GM12873 (cell line): ENCODE measurements around the gene PEX26.

ENCODE experiments used
- TF ChIP-seq, protein P1 (sequence below): IDR thresholded peaks from 2 replicates; pipeline ENCODE4 v1.5.1; 2012; ENCODE audit warnings: low read depth, mild to moderate bottlenecking, moderate library complexity, low read length, control low read depth; ENCODE audit not compliant: insufficient read depth; ENCODE audit errors: missing control alignments

The PEX26 gene

DNA sequence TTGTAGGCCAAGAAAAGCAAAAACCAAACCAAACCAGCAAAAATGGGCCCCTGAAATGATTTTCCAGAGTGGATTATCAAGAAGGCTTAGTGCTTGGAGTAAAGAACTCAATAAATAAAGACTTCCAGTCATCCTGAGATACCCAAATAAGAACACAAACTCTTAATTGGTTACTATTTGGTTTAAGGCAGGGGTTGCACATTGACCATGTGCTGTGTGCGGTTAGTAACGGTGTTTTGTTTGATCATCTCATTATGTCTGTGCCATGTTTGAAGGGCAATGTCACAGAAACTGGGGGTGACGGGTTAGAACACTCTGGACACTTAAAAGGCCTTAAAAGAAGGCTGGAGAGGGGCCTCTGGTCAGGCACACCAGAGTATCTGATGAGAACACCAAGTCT lies 43.7 kb upstream of the PEX26 start:
- TF ChIP-seq, protein P1, sequence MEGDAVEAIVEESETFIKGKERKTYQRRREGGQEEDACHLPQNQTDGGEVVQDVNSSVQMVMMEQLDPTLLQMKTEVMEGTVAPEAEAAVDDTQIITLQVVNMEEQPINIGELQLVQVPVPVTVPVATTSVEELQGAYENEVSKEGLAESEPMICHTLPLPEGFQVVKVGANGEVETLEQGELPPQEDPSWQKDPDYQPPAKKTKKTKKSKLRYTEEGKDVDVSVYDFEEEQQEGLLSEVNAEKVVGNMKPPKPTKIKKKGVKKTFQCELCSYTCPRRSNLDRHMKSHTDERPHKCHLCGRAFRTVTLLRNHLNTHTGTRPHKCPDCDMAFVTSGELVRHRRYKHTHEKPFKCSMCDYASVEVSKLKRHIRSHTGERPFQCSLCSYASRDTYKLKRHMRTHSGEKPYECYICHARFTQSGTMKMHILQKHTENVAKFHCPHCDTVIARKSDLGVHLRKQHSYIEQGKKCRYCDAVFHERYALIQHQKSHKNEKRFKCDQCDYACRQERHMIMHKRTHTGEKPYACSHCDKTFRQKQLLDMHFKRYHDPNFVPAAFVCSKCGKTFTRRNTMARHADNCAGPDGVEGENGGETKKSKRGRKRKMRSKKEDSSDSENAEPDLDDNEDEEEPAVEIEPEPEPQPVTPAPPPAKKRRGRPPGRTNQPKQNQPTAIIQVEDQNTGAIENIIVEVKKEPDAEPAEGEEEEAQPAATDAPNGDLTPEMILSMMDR = no peak

DNA sequence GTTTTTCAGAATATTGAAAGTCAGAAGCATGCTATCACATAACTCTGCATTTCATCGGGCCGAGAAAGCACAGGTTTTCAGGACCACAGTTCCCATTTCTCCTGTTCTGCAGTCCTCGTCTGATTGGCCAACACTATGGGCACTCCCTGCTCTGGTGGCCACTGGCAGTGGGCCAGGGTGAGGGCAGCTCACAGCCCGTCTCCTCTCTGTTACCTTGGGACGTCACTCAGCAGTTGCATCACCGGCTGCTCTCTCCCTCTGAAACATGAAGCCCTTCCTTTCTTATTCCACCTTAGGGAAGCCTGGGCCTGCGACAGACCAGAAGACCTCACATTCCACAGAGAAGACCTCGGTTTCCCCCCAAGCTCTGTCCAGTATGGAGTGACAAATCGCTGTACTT lies 42.0 kb upstream of the PEX26 start:
- TF ChIP-seq, protein P1 = no peak

DNA sequence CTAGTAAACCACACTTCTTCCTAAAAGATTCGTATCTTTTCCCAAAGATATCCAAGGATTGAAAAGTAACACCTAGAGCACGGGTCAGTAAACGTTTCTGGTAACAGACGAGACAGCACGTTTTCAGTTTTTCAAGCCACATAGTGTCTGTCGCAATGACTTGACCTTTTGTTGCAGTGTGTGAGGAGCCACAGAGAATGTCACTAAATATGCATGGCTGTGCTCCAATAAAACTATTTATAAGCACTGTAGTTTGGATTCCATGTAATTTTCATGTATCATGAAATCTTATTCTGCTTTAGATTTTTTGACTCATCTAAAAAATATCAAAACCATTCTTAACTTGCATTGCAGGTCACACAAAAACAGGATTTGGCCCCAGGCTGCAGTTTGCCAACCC lies 35.1 kb upstream of the PEX26 start:
- TF ChIP-seq, protein P1 = no peak

DNA sequence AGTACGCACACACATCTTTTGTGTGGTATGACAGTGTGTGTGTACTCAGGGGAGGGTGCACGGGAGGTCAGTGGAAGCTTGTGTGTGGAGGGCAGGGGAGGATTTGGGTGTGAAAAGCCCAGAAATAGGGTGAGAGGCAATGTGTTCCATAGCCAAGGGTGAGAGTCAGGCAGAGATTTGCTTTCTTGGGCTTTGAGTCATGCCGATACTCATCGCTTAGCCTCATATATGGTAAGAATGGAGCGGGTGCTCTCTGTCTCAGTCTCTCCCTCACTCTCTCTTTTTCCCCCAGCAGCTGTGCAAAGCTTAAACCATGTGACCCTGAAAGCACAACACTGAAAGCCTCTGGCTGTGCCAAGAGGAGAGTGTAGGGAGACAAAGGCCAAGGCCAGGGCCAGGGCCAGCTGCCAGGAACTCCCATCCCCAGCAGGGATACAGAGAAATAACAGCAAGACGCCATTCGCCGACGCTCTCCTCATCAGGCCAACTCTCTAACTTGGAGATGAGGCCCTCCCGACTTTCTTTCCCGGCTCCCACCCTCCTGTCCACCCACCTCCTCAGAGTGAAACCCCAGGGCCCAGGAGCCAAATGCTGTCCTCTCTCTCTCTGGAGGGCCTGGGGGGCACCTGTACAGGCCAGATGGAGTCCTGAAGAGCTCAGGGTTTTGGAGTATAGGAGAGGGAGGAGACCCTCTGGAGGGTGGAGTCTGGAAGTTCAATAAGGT lies 33.1 kb upstream of the PEX26 start:
- TF ChIP-seq, protein P1 = no peak

DNA sequence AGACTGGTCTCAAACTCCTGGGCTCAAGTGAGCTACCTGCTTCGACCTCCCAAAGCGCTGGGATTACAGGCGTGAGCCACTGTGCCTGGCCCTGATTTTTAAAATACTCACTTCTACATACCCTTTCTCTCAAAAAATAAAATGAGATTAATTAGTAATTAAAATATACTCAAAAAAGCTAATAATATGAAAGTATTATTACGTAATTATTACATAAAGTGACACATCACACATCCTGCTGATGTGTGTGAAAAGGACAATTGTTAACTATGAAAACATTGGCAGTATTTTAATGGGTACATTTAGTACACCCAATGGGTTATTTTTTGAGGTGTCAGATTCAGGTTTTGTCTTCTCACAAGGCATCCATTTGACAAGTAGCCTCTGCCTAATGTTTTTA lies 32.0 kb upstream of the PEX26 start:
- TF ChIP-seq, protein P1 = no peak

DNA sequence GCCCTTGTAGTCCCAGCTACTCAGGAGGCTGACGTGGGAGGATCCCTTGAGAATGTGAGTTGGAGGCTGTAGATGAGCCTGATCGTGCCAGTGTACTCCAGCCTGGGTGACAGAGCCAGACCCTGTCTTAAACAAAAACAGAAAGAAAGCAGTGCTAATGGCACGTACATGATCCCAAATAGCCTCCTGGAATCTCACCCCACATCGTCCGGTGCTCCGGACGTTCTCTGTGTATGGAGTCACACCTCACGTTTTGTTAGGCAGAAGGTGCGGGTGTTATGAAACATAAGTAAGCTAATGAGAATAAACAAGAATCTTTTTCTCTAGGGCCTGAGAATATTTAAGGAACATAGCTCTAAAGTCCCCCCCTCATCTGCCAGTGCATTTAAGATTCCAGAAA lies 29.7 kb upstream of the PEX26 start:
- TF ChIP-seq, protein P1 = no peak

DNA sequence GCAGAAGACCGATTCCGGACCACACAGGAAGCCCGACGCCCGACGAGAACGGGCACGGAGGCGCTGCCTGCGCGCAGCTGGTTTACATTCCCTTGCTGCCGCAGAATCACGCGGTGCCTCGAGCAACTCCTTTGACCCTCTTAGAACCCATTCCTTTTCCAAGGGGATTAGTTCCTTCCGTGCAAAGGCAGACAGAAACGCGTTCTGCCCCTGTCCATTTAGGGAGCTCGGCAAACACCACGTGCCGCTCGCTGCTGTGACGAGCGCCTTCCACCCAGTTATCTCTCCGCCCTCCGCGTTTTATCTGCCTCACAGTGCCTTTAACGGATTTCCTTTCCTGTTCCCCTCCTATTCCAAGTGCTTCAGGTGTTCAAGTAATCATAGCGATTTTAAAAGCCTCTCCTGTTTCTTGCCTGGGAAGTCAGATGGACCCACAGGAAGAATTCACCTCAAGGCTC lies 29.3 kb upstream of the PEX26 start:
- TF ChIP-seq, protein P1 = no peak
